Caco-2 (cell line): ENCODE measurements around the gene ELK1. TPM values are rescaled to one million over a fixed set of nuclear protein-coding genes. Genes with fewer than 3 reads are reported as not detected.

Experiments used
- BruUV-seq: library from RNA; stranded (reverse); fragments of 400-500 nt; replicated peaks from 2 replicates; lab custom pipeline; 2021; lab: Mats Ljungman, UMichigan
- CTCF ChIA-PET: fragments of 300-600 bp; sonication (Branson Sonifier 250); formaldehyde crosslinking; loops from one replicate; lab custom pipeline; 2022; ENCODE audit warnings: antibody characterized with exemption; lab: Charles Lee
- POLR2A ChIA-PET: fragments of 300-600 bp; sonication (Branson Sonifier 250); formaldehyde crosslinking; loops from one replicate; lab custom pipeline; 2022; ENCODE audit warnings: antibody characterized with exemption; lab: Charles Lee
- DNase-seq, 2 experiments: peaks; one replicate each; pipeline versions ENCODE4 v3.0.0 to v3.0.0-alpha.2; 2020 to 2022
- H3K27me3 ChIP-seq: replicated peaks from 2 replicates; pipeline ENCODE4 v1.6.0; 2011; ENCODE audit warnings: low read length; ENCODE audit not compliant: control insufficient read depth, insufficient read depth
- H3K36me3 ChIP-seq: 2 replicates; pipeline ENCODE4 v1.5.1; 2011; ENCODE audit warnings: low read length; ENCODE audit not compliant: control insufficient read depth, insufficient read depth
- H3K4me1 ChIP-seq: fragments of 250-450 bp; sonication (Bioruptor Pico); 2 replicates; pipeline ENCODE4 v1.5.1; 2020; ENCODE audit warnings: mild to moderate bottlenecking
- H3K4me3 ChIP-seq: 2 replicates; pipeline ENCODE4 v1.5.1; 2011; ENCODE audit warnings: low read depth, mild to moderate bottlenecking, control low read depth, low read length
- H3K9me3 ChIP-seq: fragments of 250-450 bp; sonication (Bioruptor Pico); 2 replicates; pipeline ENCODE4 v1.5.1; 2020; ENCODE audit warnings: mild to moderate bottlenecking, moderate library complexity
- H3K27ac Mint-ChIP-seq: one replicate; pipeline ENCODE4 v1.8.0; 2022; ENCODE audit warnings: mixed read lengths; ENCODE audit not compliant: unreplicated experiment
- H3K27me3 Mint-ChIP-seq: one replicate; pipeline ENCODE4 v1.8.0; 2022; ENCODE audit warnings: mixed read lengths; ENCODE audit not compliant: insufficient read depth, unreplicated experiment
- H3K36me3 Mint-ChIP-seq: one replicate; pipeline ENCODE4 v1.8.0; 2022; ENCODE audit warnings: mild to moderate bottlenecking, mixed read lengths; ENCODE audit not compliant: insufficient read depth, unreplicated experiment
- H3K4me1 Mint-ChIP-seq: one replicate; pipeline ENCODE4 v1.8.0; 2022; ENCODE audit warnings: low read depth, mixed read lengths; ENCODE audit not compliant: unreplicated experiment
- H3K4me3 Mint-ChIP-seq: one replicate; pipeline ENCODE4 v1.8.0; 2022; ENCODE audit warnings: mild to moderate bottlenecking, moderate library complexity, mixed read lengths; ENCODE audit not compliant: unreplicated experiment
- H3K9me3 Mint-ChIP-seq: one replicate; pipeline ENCODE4 v1.8.0; 2022; ENCODE audit warnings: mixed read lengths; ENCODE audit not compliant: unreplicated experiment
- intact Hi-C: fragments of 100-400 bp; cut with micrococcal nuclease; formaldehyde crosslinking; loops from one replicate; pipeline ENCODE4 v1.10.0; 2022; ENCODE audit not compliant: unreplicated experiment
- total RNA-seq: library from RNA; stranded (reverse); gene quantifications from 2 replicates; pipeline ENCODE4 v1.2.3, GENCODE V29; 2022
- TF ChIP-seq, protein P1 (sequence below), 2 experiments: fragments of 200-600 bp in 1 of 2; IDR thresholded peaks; 1 replicate in 1 of 2; 2 replicates in 1 of 2; pipeline versions ENCODE4 v1.5.1 to v1.8.0; 2011 to 2022; ENCODE audit warnings: antibody characterized with exemption in 1 of 2, control low read depth in 1 of 2, inconsistent platforms in 1 of 2, low read depth in 1 of 2, low read length in 1 of 2, mild to moderate bottlenecking in 1 of 2, moderate library complexity in 1 of 2; ENCODE audit not compliant: insufficient read depth in 1 of 2, severe bottlenecking in 1 of 2, unreplicated experiment in 1 of 2

The ELK1 gene
- total RNA-seq, 1 experiment from 2014 or later: 29.3 TPM

DNA sequence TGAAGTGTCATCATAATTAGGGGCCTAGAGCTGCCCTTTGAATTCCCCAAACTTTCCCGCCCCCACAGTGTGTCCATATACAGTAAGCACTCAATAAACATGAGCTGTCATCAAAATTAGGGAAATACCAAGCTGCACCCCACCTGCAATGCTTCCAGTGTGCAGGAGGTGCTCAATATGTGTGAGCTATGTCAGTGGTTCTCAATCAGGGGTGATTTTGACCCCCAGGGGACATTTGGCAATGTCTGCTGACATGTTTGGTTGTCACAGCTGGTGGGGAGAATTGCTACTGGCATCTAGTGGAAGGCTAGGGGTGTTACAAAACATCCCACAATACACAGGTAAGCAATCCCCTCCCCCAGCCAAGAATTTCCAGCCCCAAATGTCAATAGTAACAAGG is 21.4 kb downstream of the ELK1 start:
- H3K9me3 ChIP-seq: no peaks in the 10 kb centered on the region
- CTCF ChIA-PET: interaction anchor here (0.5 kb wide), 1 partner anchor 910 kb away, joined by 8 read pairs; the partner anchor contains the start of gene TBC1D25
- H3K36me3 ChIP-seq: no peaks in the 10 kb centered on the region
- no peaks in the 10 kb centered on the region for H3K27me3 Mint-ChIP-seq
- H3K4me1 Mint-ChIP-seq: no peaks in the 10 kb centered on the region
- peak; percentile 61 to 62 for DNase-seq
- H3K9me3 Mint-ChIP-seq: no peaks in the 10 kb centered on the region
- no peak overlapping the region for H3K27ac Mint-ChIP-seq
- TF ChIP-seq, protein P1, sequence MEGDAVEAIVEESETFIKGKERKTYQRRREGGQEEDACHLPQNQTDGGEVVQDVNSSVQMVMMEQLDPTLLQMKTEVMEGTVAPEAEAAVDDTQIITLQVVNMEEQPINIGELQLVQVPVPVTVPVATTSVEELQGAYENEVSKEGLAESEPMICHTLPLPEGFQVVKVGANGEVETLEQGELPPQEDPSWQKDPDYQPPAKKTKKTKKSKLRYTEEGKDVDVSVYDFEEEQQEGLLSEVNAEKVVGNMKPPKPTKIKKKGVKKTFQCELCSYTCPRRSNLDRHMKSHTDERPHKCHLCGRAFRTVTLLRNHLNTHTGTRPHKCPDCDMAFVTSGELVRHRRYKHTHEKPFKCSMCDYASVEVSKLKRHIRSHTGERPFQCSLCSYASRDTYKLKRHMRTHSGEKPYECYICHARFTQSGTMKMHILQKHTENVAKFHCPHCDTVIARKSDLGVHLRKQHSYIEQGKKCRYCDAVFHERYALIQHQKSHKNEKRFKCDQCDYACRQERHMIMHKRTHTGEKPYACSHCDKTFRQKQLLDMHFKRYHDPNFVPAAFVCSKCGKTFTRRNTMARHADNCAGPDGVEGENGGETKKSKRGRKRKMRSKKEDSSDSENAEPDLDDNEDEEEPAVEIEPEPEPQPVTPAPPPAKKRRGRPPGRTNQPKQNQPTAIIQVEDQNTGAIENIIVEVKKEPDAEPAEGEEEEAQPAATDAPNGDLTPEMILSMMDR (IDR thresholded peaks at IDR 0.05; ENCODE audit: insufficient read depth in 1 of 2, low read depth in 1 of 2, low read length in 1 of 2, severe bottlenecking in 1 of 2, unreplicated experiment in 1 of 2): peak in 1 of 2 experiments; percentile 19
- H3K27me3 ChIP-seq: no peaks in the 10 kb centered on the region
- peaks cover 10% of the 10 kb centered on the region for H3K36me3 Mint-ChIP-seq
- intact Hi-C loops: loop anchor here (1.0 kb wide), 2 partner anchors 68 to 88 kb away; partner anchors contain the start of gene ARAF
- POLR2A ChIA-PET: no interaction called here
- H3K4me3 ChIP-seq: no peak overlapping the region
- H3K4me1 ChIP-seq: no peaks in the 10 kb centered on the region
- H3K4me3 Mint-ChIP-seq: no peak overlapping the region
- BruUV-seq: no TSS peak

DNA sequence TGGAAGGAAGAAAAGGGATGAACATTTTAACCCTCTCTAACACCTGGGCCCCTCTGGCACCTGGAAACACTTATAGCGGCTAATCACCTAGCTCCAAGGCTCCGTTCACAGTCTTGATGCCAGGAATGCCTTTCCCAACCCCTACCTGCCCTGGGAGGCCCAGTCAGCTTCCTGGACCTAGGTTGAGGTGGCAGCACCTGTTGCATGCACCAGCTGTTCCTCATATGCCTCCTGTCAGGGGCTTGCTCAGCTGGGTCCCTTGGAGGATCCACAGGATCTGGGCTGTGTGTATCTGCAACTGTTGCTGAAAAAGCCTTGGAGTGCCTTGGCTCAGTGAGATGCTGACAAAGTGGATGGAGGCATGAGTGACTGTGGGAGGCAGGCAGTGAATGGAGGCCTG is 25.0 kb downstream of the ELK1 start:
- Histone ChIP-seq H3K4me1 (no peaks in the 10 kb centered on the region), H3K4me3 (no peak overlapping the region), H3K27me3 (no peaks in the 10 kb centered on the region), H3K36me3 (no peaks in the 10 kb centered on the region), H3K9me3 (no peaks in the 10 kb centered on the region)
- intact Hi-C loops: no loop called here
- no TSS peak for BruUV-seq
- DNase-seq: no peak
- H3K27me3 Mint-ChIP-seq: peaks cover under 1% of the 10 kb centered on the region
- no peaks in the 10 kb centered on the region for H3K4me1 Mint-ChIP-seq
- H3K27ac Mint-ChIP-seq: no peak overlapping the region
- H3K4me3 Mint-ChIP-seq: peak overlapping the region; percentile 2
- no peaks in the 10 kb centered on the region for H3K9me3 Mint-ChIP-seq
- H3K36me3 Mint-ChIP-seq: peaks cover 17% of the 10 kb centered on the region
- CTCF ChIA-PET: no interaction called here
- POLR2A ChIA-PET: no interaction called here
- TF ChIP-seq, protein P1 (IDR thresholded peaks at IDR 0.05; ENCODE audit: insufficient read depth in 1 of 2, low read depth in 1 of 2, low read length in 1 of 2, severe bottlenecking in 1 of 2, unreplicated experiment in 1 of 2): no peak

DNA sequence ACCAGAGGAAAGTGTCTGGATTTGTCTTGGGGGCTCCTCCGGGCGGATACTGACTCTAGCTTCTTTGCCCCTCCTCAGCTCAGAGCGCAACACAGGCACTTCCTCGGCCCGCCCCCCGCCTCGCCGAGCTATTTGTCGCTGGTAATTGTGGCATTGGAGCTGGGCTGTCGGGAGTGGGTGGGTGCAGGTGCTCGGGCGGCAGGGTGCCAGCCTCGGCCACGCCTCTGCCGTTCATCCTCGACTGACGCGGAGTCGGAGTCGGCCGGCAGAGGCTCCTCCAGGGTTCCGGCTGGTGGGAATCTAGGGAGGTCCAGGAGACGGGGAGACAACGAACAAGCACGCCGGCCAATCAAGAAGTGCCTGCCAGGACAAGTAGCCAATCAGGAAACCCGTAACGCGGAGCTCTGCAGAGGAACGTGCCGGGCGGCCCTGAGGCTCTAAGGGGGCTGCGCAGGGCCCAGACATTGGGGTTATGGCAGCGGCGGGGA is 26.8 kb downstream of the ELK1 start:
- TF ChIP-seq, protein P1 (IDR thresholded peaks at IDR 0.05; ENCODE audit: insufficient read depth in 1 of 2, low read depth in 1 of 2, low read length in 1 of 2, severe bottlenecking in 1 of 2, unreplicated experiment in 1 of 2): no peak
- CTCF ChIA-PET: no interaction called here
- POLR2A ChIA-PET: no interaction called here
- Histone ChIP-seq H3K27me3 (no peaks in the 10 kb centered on the region), H3K4me1 (no peaks in the 10 kb centered on the region), H3K4me3 (peak overlapping the region; percentile 53), H3K9me3 (no peaks in the 10 kb centered on the region), H3K36me3 (no peaks in the 10 kb centered on the region)
- H3K4me1 Mint-ChIP-seq: no peaks in the 10 kb centered on the region
- H3K27me3 Mint-ChIP-seq: peaks cover 3% of the 10 kb centered on the region
- peaks cover 17% of the 10 kb centered on the region for H3K36me3 Mint-ChIP-seq
- peak overlapping the region; percentile 79 for H3K4me3 Mint-ChIP-seq
- peak; percentile 81 to 85 for DNase-seq
- intact Hi-C loops: no loop called here
- no peaks in the 10 kb centered on the region for H3K9me3 Mint-ChIP-seq
- BruUV-seq: no TSS peak
- H3K27ac Mint-ChIP-seq: no peak overlapping the region
